SKM-1 (cell line): Measurements from ENCODE around the gene IP6K2.
"Not testable (repeated sequence)": the region's sequence is repeated elsewhere in the genome, so short reads cannot be mapped to it uniquely, and the experiment has no call there.

Experiments used
- DNase-seq: peaks from one replicate; lab custom pipeline; 2025; ENCODE audit not compliant: unreplicated experiment; lab: John Stamatoyannopoulos, UW

IP6K2 gene

DNA sequence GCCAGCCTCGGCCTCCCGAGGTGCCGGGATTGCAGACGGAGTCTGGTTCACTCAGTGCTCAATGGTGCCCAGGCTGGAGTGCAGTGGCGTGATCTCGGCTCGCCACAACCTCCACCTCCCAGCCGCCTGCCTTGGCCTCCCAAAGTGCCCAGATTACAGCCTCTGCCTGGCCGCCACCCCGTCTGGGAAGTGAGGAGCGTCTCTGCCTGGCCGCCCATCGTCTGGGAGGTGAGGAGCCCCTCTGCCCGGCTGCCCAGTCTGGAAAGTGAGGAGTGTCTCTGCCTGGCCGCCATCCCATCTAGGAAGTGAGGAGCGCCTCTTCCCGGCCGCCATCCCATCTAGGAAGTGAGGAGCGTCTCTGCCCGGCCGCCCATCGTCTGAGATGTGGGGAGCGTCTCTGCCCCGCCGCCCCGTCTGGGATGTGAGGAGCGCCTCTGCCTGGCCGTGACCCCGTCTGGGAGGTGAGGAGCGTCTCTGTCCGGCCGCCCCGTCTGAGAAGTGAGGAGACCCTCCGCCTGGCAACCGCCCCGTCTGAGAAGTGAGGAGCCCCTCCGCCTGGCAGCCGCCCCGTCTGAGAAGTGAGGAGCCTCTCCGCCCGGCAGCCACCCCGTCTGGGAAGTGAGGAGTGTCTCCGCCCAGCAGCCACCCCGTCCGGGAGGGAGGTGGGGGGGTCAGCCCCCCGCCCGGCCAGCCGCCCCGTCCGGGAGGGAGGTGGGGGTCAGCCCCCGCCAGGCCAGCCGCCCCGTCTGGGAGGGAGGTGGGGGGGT lies 16.9 kb upstream of the IP6K2 start:
- not testable (repeated sequence) for DNase-seq

DNA sequence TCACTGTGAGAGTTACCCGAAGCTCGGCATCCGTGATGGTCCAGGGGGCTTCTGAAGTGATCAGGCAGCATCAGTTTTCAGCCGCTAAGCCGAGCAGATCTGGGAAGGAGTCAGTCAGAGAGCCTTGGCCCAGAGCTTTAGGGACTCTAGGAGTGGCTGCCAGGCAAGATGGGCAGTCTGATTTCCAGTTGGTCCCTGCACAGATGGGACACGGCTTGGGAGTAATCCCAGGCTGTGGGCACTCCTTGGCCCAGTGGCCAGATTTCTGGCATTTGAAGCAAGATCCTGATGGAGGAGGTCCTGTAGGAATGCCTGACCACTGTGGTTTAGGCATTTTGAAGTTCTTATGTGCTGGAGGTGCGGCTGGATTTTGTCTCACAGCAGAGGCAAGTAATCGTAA lies 10.5 kb upstream of the IP6K2 start:
- no peak for DNase-seq

DNA sequence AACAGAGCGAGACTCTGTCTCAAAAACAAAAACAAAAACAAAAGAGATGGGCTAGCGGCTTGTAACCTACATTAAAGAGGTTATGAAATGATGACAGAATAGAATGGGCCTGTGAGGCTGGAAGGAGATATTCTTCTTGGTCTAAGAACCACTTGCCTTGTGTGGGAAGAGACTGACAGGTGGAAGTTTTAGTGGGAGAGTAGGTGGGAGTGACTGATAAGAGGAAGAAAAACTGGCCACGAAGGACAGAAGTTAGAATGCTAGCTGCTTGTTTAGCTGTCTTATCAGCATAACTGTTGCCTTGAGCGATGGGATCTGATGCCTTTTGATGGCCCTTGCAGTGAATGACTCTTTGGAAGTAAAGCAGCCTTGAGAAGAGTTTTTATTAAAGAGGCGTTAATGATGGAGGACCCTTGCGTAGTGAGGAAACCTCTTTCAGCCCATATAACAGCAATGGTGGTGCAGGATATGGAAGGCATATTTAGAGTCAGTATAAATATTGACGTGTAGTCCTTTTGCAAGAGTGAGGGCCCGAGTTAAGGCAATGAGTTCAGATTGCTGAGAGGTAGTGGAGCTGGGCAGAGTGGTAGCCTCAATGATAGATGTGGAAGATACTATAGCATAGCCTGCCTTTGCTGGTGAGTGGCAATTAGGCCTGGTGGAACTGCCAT lies 8.3 kb upstream of the IP6K2 start:
- DNase-seq = not testable (repeated sequence)

DNA sequence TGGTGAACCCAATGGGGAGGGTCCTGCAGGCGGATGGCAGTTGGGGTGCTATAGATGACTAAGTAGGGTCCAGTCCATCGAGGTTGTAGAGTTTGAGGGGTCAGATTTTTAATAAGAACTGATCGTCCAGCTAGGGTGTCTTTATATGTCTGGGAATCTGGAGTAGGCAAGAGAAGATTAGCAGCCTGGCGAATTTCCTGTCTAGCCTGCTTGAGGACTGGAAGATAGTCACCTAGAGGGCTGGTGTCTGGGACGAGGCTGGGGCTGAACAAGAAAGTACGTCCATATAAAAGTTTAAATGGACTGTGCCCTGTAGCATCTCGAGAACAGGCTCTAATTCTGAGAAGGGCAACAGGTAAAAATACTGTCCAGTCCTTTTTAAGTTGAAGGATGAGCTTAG lies 6.7 kb upstream of the IP6K2 start:
- no peak for DNase-seq

DNA sequence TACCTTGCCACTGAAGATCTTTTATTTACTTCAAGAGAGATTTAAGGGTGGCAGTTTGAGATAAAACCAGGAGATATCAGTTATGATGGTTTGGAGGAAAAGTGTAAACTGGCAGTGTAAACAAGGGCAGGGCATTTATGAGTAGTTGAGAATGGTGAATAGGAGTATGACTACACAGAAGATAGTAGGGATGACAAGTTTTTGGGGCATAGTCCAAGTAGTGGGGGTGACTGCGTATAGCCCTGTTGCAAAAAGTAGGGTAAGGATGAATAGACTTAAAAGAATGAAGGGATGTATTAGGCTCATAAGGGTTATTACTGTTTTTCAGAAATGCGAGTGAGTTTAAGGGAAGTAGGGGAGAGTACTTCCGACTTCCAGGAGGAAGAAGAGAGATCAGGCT lies 6.3 kb upstream of the IP6K2 start:
- DNase-seq = not testable (repeated sequence)

DNA sequence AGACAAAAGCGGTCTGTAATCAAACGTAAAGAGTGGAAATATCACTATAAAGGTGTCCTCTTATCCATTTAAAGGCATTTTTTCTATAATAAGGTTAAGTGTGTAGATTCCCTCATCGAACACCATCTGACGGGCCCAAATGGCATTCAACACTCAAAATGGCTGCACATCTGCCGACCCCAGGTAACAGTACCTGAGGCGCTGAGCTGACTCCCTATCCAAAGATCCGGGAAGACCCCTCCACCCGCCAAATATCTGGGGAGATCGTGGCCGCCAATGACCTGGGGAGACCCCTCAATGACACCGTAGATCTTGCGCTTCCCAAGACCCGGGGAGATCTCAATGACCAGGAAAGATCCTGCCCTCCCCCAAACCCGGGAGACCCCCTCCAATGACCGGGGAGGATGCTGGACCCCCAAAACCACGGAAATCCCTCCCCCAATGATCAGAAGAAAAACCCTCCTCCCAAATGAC lies 476 bp downstream of the IP6K2 start:
- DNase-seq = no peak

DNA sequence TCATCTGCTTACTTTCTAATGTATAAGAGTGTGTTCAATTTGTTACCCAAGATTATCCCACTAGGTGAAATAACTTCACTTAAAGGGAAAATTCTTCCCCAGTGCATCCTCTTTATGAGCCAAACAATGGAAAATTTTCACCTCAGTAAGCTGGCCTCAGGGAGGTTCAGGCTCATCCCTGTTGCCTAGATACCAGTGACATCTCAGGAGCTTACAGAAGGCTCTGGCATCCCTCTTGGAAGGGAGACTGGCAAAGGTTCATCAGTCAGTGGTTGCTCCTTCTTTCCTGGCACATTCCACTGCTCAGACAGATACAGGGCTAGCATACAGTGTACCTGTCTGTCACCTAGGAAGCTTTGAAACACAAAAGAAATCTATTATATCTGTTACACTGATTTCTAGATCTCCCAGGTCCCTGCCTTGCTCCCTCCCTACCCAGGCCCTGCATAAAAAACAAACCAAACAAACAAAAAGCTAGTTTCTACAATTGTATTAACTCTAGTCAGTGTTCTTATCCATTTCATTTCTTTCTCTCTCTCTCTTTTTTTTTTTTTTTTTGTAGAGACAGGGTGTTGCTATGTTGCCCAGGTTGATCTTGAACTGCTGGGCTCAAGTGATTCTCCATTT lies 1.7 kb downstream of the IP6K2 start:
- no peak for DNase-seq

DNA sequence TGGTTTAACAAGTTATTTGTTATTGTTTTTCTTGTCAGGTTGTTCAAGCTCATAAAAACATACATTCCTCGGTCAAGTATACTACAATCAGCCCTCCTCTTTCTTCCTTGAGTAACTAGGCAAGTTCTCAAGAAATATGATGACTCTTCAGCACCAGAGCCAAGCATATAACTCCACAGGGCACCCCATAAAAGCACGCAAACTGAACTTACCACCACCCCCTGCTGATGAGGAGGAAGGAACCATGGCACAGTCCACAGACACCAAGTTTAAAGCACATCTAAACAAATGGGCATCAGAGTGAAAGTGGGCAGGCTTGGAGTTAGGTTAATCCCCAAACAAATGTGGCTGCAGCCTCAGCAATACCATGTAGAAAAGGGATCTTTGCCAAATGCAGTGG lies 5.3 kb downstream of the IP6K2 start:
- DNase-seq = no peak

DNA sequence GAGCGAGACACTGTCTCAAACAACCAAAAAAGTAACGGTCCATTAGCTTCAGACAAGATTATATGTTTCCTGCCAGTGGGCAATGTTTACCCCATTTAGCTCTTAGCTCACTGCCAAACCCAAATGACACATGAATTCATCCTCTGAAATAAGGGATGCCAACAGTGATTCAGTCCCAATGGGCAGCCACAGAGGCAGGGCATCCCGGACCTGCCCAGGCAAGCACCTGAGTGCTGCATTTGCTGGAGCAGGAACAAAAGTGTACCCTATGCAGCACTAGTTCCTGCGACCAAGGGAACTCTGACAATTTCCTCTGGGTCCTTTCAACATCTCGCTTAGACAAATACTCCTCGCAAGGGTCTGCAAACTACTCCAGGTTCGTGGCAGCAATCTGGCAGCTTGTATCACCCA lies 8.0 kb downstream of the IP6K2 start:
- no peak for DNase-seq

DNA sequence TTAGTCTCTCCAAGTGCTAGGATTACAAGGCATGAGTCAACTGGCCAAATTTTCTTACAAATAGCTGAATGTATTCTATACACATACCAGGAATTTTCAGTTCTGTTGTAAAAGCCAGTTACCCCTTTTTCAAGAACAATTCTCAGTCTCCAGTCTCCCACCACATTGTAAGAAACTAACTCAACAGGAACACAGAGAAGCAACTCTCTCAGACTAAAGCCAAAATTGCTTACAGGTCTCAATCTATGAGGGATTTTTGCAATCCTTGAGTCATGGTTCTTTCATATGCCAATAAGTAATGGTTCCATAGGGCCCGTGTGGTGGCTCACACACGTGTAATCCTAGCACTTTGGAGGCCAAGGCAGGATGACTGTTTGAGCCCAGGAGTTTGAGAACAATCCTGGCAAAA lies 8.5 kb downstream of the IP6K2 start:
- no peak for DNase-seq

DNA sequence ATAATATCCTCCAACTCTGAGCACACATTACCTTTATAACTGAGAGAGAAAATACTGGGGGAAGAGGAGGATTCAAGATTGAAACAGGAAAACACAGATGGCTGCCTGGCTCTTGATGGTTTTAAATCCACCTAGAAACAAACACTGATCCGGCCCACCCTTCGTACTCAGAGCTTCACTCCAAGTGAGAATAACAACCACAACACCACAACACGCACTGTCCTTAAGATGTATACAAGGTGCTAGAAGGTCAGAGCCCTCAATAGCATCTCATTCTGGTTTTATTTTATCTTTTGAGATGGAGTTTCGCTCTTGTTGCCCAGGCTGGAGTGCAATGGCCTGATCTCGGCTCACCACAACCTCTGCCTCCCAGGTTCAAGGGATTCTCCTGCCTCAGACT lies 9.9 kb downstream of the IP6K2 start:
- DNase-seq = no peak

DNA sequence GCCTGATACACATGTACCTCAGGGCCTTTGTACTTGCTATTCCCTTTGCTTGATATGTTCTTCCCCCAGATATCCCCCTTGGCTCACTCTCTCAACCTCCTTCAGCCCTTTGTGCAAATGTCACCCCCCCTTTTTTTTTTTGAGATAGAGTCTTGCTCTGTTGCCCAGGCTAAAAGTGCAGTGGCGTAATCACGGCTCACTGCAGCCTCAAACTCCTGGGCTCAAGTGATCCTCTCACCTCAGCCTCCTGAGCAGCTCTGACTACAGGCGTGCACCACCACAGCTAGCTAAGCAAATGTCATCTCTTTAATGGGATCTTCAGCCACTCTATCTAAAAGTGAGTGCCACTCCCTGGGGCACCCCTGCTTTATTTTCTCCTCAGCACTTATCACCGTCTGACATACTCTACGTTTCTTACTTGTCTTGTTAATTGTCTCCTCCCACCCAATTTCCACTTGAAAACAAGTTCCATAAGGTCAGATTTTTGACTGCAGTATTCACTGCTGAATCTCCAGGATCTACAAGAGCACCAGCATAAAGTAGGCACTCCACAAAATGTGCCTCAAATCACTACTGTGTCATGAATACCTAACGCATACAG lies 14.6 kb downstream of the IP6K2 start:
- no peak for DNase-seq

DNA sequence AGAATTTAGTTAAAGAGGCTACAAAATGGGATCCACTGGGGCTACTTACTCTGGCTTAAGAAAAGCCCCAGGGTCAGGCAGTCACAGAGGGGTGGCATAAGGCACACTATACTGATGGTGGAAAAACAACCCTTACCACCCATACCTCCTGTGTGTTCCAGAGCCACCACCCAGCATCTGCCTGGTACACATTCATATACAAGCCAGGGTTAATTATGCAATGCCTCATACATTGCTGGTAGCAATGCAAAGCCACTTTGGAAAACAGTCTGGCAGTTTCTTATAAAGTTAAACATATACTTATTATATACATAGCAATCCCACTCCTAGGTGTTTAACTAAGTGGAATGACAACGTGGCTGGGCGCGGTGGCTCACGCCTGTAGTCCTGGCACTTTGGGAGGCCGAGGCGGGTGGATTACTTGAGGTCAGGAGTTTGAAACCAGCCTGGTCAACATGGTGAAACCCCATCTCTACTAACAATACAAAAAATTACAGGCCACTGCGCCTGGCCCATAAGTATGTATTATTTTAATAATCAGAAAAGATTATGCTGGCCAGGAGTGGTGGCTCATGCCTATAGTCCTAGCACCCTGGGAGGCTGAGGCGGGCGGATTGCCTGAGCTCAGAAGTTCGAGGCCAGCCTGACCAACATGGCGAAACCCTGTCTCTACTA lies 16.2 kb downstream of the IP6K2 start:
- DNase-seq = no peak

DNA sequence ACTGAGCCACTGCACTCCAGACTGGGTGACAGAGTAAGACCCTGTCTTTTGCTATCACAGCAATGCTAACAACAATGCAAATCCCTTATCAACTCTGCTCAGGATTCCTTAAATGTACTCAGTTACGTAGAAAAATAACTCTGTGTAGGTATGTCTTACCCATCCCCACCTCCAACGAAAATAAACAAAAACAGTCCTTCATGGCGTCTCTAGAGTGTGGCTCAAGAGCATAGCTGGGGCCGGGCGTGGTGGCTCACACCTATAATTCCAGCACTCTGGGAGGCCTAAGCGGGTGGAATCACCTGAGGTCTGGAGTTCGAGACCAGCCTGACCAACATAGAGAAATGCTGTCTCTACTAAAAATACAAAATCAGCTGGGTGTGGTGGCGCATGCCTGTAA lies 18.1 kb downstream of the IP6K2 start:
- DNase-seq = no peak

DNA sequence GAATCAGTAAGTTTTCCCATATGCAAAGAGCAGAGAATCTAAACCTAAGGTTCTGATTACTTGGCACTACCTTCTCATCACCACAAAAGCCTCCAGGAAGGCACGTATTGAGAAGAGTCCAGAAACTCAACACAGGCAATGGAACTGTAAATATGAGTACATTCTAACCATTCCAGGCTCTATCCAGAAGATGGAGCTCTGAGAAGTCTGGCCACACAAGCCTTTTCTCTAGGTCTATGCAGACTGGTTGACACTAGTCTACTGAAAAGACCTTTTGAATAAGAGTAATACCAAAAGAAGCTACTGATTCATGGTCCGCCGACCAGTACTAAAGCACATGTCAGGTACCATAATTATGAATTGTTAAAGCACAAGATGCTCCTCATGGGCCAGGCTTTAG lies 19.1 kb downstream of the IP6K2 start:
- DNase-seq = no peak

DNA sequence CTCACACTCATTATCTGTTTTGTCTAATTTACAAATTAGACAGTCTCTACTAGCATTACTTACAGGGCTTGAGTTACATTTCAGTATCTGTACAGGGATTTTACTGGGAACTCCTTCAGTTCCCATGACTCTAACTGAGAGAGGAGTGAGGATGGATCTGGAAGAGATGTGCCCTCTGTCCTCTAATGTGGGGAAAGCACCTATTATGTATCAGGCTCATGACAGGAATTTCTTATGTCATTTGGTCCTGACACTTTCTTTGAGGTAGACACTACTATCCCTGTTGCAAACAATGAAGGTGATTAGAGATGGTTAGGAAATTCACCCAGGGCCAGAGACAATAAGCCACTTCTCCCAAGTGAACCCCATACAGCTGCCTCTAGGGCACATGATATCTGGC lies 20.4 kb downstream of the IP6K2 start:
- no peak for DNase-seq

DNA sequence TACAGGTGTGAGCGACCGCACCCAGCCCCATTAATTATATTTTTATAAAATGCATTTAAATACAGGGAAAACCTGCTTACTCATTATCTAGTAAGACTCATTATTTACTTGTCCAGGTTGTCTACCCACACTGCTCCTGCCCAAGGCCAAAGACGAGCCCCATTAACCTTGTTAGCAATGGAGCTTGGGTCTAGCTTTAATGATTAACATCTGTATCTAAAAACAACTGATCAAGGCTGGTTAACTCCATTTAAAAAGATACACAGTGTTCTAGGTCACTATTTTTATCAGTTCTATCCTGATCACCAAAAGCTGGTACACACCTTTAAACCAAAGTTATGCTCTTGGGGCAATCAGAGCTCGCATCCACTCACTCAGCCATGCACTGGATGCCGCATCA lies 20.9 kb downstream of the IP6K2 start:
- DNase-seq = no peak

DNA sequence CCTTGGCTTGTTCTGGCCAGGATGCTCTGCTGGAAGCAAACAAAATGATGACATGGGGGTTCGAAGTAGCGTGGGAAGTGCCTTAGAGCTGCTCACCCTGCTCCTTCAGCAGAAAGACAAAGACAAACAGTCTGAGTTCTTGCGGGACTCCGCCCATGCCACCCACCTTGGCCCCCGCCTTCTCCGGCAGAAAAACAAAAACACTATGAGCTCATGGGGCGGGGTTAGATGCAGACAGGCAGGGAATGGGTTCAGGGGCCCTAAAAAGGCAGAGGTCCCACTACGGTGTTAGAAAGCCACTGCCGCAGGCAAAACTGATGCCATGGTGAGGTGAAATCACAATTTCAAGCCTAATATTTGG lies 21.6 kb downstream of the IP6K2 start:
- DNase-seq = no peak

DNA sequence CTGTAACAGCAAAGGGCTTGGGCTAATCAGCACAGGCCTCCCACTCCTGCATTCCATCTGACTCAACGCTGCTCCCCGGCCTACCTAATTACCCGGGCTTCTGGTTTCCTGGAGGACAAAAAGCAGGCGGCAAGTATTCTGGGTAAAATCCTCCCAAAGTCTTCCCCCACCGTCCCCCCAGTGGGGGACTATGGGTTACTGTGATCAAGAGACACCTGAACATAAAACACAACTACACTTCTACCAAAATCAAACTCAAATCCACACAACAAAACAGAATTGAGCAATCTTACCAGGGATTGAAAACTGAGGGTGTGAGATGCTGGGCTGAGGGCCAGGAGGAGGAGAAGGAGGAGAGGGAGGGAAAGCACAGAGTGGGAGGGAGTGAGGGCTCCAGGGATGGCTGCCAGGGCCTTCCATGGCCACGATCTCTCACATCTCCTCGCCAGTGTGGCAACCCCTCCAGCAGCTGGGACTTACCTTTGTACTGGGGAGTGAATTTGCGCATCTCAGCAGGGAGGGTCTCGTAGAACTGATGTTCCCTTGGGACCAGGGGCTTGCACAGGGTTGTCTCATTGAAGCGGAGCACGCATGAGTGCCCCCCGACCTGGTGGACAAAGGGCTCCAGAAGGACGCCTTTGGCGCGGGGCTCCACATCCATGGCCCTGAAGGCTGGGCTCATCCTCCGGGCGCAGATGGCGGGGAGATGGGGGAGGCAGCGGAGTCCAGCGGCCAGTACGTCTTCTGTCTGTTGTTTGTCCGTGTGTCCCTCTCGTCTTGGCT lies 22.2 kb downstream of the IP6K2 start:
- DNase-seq = no peak

DNA sequence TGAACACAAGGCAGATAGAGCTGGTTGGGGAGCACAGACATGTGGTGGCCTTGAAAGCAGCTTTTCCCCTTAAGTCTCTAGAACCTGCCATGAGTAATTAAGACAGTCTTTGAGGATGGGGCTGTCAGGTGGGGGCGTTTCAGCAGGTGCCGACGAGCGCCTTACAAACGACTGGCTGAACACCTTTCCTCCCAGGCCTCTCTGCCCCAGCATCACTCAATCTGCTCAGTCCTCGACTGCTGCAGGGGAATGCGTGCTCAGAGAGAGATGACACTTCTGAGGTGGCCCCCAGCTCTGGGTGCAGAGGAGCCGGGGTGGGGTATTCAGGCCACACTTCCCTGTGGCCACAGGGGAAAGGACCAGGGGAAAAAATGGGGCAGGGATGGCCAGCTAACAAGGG lies 23.2 kb downstream of the IP6K2 start:
- no peak for DNase-seq

DNA sequence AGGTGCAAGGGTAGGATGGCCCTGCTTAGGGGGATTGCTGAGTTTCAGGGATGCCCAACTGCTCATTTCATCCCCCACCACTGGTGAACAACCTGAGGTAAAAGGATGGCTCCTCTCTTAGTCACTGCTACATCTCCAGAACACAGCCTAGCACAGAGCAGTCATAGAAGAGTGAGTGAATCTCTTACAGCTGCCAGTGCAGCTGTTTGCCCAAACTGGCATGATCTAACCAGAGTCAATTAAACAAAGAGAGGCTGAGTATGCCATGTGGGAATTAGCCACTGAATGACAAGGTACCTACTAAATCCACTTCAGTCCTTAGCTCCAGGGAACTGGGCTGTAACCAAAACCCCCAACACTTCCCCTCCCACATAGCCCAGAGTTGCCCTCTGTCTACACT lies 24.5 kb downstream of the IP6K2 start:
- DNase-seq = no peak
